Measurements from ENCODE around the gene CRYGS.

The CRYGS gene

DNA sequence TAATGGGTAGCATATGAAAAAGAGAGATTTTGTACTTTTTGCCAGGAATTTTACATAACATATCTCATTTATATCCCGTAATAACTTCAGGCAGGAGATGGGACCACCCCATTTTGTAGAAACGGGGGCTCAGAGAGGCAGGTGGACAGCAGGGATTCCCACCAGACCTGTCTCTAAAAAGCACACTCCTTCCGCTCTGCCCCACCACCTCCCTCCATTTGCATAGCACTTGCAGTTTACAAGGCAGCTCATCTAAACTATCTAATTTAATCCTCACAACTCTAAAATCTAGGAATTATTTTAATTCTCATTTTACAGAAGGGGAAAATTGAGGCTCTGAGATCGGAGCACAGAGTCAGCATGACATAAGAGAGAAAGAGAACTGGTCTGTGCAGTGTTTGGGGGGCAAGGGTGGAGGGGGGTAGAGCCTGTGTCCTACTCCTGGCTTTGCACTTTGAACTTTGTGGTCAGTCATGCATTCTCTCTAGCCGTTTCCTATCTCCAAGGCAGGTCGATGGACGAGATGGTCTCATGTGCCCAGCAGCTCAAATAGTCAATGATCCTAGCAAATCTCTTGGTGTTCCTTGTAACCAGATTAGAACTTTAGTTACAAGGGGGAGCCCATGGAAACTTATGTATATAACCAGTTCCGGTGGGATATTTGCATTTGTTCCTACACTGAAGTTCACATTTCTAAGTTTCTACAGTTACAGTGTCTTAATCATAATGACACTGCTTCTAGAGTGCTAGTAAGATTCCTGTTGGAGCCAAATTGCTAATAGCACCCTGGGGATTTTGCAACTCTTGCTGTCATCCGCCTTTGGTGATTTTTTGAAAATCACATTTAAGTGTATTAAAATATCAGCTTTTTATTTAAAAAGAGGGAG is 18.6 kb downstream of the CRYGS start:
- no peak overlapping the region for H3K4me3 ChIP-seq (ENCODE audit: low read depth, low read length)

DNA sequence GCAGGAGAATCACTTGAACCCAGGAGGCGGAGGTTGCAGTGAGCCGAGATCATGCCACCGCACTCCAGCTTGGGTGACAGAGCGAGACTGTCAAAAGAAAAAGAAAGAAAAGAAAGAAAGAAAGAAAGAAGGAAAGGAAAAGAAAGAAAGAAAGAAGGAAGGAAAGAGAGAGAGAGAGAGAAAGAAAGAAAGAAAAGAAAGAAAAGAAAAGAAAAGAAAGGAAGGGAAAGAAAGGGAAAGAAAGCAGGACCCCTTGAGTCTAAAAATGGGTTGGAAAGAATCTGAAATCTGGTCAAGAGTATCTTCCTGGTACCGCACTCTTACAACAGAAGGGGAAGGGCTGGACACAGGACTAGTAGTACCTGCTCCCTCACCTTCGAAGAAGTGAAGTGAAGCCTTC is 19.6 kb downstream of the CRYGS start:
- TF ChIP-seq, protein P1, sequence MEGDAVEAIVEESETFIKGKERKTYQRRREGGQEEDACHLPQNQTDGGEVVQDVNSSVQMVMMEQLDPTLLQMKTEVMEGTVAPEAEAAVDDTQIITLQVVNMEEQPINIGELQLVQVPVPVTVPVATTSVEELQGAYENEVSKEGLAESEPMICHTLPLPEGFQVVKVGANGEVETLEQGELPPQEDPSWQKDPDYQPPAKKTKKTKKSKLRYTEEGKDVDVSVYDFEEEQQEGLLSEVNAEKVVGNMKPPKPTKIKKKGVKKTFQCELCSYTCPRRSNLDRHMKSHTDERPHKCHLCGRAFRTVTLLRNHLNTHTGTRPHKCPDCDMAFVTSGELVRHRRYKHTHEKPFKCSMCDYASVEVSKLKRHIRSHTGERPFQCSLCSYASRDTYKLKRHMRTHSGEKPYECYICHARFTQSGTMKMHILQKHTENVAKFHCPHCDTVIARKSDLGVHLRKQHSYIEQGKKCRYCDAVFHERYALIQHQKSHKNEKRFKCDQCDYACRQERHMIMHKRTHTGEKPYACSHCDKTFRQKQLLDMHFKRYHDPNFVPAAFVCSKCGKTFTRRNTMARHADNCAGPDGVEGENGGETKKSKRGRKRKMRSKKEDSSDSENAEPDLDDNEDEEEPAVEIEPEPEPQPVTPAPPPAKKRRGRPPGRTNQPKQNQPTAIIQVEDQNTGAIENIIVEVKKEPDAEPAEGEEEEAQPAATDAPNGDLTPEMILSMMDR (IDR thresholded peaks at IDR 0.05; ENCODE audit: borderline replicate concordance, insufficient read depth, low read depth, low read length), result no peak
- no peak overlapping the region for H3K4me3 ChIP-seq (ENCODE audit: low read depth, low read length)

More for the DNA sequence above, 18.6 kb downstream of the CRYGS start:
- TF ChIP-seq, protein P1 (IDR thresholded peaks at IDR 0.05; ENCODE audit: borderline replicate concordance, insufficient read depth, low read depth, low read length), result no peak

DNA sequence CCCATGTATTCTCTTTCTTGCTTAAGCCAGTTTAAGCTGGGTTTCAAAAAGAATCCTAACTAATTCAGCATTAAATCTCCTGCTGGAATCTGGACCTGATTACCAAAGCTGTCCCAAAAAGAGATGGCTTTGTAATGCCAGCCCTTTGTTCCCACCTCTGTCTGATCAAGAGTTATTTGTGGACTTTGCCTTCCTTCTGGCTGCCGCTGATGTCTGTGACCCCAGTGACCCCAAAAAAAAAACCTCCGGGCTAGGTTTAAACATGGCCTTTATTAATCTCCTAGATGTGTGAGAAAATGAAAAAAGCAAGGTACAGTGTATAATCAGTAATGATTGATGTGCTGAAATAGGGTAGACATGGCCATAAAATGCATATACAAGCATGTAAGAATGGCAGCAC is 20.7 kb downstream of the CRYGS start:
- TF ChIP-seq, protein P1 (IDR thresholded peaks at IDR 0.05; ENCODE audit: borderline replicate concordance, insufficient read depth, low read depth, low read length), result no peak
- H3K4me3 ChIP-seq (ENCODE audit: low read depth, low read length), result no peak overlapping the region

DNA sequence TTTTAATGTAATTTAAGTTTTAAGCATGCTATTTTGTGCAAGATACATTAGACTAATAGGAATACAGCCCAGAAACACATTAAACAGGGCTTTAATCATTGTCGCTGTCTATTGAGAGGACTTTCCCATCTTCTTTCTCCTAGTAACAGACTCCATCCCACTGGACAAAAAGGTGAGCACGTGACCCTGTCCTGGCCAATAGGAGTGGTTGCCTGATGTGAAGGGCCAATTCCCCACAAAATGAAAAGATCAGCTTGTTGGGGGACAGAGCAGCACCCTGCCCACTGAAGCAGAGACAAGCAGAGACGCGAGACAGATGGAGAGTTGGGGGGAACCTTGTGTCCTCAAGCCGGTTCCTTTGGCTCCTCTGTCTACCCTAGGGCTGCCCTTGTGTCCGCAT is 21.2 kb downstream of the CRYGS start:
- TF ChIP-seq, protein P1 (IDR thresholded peaks at IDR 0.05; ENCODE audit: borderline replicate concordance, insufficient read depth, low read depth, low read length), result no peak
- no peak overlapping the region for H3K4me3 ChIP-seq (ENCODE audit: low read depth, low read length)

DNA sequence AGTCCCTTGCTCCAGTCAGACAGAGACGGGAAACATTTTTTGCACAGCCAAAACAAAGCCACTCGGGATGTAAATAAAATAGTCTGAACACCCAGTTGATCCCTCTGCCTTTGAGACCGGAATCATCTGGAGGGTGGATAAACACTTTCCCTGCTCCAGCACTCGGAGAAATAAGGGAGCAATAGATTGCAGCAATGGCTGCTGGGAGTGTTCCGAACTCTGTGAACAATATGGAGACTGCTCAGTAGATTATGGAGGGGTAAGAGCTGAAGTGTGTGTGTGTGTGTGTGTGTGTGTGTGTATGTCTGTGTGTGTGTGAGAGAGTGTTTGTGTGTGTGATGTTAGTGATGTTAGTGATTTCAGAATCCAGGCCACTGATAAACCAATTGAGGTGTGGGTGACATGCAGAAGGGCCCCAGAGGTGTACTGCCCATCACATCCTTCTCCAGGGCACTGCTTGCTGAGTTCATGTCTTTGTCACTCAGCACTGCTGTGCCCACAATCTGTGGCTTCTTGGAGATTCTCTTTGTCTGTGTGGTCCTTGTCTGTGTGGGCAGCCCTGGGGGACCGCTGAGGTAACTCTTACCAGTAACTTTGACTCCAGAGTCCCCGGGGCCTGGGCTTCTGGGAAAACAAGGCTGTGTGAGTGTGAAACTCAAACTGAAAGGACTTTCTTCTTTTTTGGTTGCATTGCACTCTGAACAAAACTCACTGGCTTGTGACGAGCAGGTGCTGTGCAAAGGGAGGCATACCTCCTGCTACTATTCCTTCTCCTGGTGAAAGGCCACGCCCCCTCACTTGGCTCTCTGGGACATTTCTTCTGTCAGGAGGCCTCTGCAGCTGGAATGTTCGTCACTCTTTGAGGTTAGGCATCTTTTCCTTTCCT is 23.0 kb downstream of the CRYGS start:
- no peak overlapping the region for H3K4me3 ChIP-seq (ENCODE audit: low read depth, low read length)
- TF ChIP-seq, protein P1 (IDR thresholded peaks at IDR 0.05; ENCODE audit: borderline replicate concordance, insufficient read depth, low read depth, low read length), result no peak

DNA sequence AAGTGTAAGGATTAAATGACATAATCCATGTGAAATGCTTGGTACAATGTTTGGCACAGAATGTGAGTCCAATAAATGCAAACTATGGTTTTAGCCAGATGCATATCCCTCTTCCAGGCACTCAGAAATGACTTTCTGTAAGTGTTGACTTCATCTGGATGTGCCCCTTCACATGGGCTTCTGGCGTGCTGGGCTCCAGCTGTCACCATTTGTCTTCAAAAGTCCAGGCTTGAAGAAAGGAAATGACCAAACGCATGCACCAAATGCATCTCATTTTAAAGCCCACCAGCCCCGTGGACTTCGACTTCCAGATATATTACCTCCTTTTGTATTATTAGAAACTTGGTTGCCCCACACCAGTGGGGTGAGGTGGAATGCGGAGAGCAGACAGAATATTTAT is 23.7 kb downstream of the CRYGS start:
- no peak overlapping the region for H3K4me3 ChIP-seq (ENCODE audit: low read depth, low read length)
- TF ChIP-seq, protein P1 (IDR thresholded peaks at IDR 0.05; ENCODE audit: borderline replicate concordance, insufficient read depth, low read depth, low read length), result no peak
